SU-DHL-6 (cell line): ENCODE data around the gene ANXA4.

Experiments used
- EZH2phosphoT487 ChIP-seq: fragments of 200-600 bp; sonication (generic), shearing (Covaris generic); conservative IDR thresholded peaks from 2 replicates; pipeline ENCODE4 v1.6.1; 2018; ENCODE audit warnings: mild to moderate bottlenecking, antibody characterized with exemption, low read length, moderate library complexity, mixed read lengths
- TF ChIP-seq, protein P1 (sequence below): fragments of 200-600 bp; sonication (generic); IDR thresholded peaks from one replicate; pipeline ENCODE4 v1.5.1; 2017; ENCODE audit warnings: antibody characterized with exemption, mild to moderate bottlenecking, low read length, moderate library complexity; ENCODE audit not compliant: insufficient read depth, poor library complexity, severe bottlenecking

DNA sequence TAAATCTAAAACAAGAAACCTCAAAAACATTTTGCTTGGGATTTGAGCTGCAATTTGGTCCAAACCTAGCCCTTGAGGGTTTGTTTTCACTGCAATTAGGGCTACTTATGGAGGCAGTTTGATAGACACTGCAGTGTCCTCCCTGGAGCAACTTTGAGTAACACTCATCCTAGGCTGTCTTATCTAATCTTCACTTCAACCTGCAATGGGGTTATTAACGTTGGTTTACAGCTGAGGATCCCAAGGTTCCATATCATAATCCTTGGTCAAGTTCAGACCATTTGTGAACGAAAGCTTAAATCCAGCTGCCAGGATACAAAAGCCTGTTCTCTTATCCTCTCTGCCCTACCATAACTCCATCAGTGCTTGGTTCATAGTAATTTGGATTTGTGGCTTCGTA lies 2.5 kb downstream of the ANXA4 start:
- TF ChIP-seq, protein P1, sequence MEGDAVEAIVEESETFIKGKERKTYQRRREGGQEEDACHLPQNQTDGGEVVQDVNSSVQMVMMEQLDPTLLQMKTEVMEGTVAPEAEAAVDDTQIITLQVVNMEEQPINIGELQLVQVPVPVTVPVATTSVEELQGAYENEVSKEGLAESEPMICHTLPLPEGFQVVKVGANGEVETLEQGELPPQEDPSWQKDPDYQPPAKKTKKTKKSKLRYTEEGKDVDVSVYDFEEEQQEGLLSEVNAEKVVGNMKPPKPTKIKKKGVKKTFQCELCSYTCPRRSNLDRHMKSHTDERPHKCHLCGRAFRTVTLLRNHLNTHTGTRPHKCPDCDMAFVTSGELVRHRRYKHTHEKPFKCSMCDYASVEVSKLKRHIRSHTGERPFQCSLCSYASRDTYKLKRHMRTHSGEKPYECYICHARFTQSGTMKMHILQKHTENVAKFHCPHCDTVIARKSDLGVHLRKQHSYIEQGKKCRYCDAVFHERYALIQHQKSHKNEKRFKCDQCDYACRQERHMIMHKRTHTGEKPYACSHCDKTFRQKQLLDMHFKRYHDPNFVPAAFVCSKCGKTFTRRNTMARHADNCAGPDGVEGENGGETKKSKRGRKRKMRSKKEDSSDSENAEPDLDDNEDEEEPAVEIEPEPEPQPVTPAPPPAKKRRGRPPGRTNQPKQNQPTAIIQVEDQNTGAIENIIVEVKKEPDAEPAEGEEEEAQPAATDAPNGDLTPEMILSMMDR = no peak
- no peak for TF ChIP-seq EZH2phosphoT487
